C4-2B (cell line): ENCODE data around the gene LIMS1.

Experiments
- CTCF ChIP-seq: fragments of 450-650 bp; conservative IDR thresholded peaks from 2 replicates; pipeline ENCODE4 v1.5.1; 2017; ENCODE audit warnings: mild to moderate bottlenecking
- ZFX ChIP-seq: fragments of 450-650 bp; IDR thresholded peaks from 2 replicates; pipeline ENCODE4 v1.6.1; 2017

GRCh38 chr2:108534584-108535356 lies 500 bp downstream of the LIMS1 start:
- TF ChIP-seq CTCF (peak; percentile 10; the same call in 1 of the 2 replicates), ZFX (peak; percentile 90)
